ENCODE data around the gene KIF13A. TPM values are rescaled to one million over a fixed set of nuclear protein-coding genes. Genes with fewer than 3 reads are reported as not detected.
"Not testable (repeated sequence)": the region's sequence is repeated elsewhere in the genome, so short reads cannot be mapped to it uniquely, and the experiment has no call there.

Gene KIF13A
- total and polyA plus RNA-seq, 3 donors from 2014 or later = 20.8 to 28.7 (median 27.7) TPM

GRCh38 chr6:18016698-18017097, 29.3 kb upstream of the KIF13A start:
- no peak for DNase-seq
- Histone ChIP-seq H3K4me1 (no peaks in the 10 kb centered on the region), H3K4me3 (no peak overlapping the region), H3K36me3 (ENCODE audit: low read depth, missing control alignments) (no peaks in the 10 kb centered on the region), H3K9me3 (no peaks in the 10 kb centered on the region), H3K27me3 (no peaks in the 10 kb centered on the region), H3K27ac (no peak overlapping the region)
- intact Hi-C loops (cut with DNase I; ENCODE audit: low total_unique reads) = no loop called here
- no peak for TF ChIP-seq CTCF (IDR thresholded peaks at IDR 0.05)
- no peak for TF ChIP-seq POLR2A (IDR thresholded peaks at IDR 0.05)
- 71 to 77% methylated on average over 5 of the region's 5 CpGs for WGBS, 2 donors

- Histone ChIP-seq H3K9me3 (no peaks in the 10 kb centered on the region), H3K27ac (no peak overlapping the region), H3K4me3 (no peak overlapping the region), H3K36me3 (ENCODE audit: low read depth, missing control alignments) (no peaks in the 10 kb centered on the region), H3K4me1 (no peaks in the 10 kb centered on the region), H3K27me3 (no peaks in the 10 kb centered on the region)
- no peak for DNase-seq
- intact Hi-C loops (cut with DNase I; ENCODE audit: low total_unique reads) = no loop called here
- TF ChIP-seq CTCF (IDR thresholded peaks at IDR 0.05) = no peak
- no peak for TF ChIP-seq POLR2A (IDR thresholded peaks at IDR 0.05)
Measured at GRCh38 chr6:18016133-18016532, 28.7 kb upstream of the KIF13A start.

- H3K27me3 ChIP-seq = no peaks in the 10 kb centered on the region
- H3K4me1 ChIP-seq = no peaks in the 10 kb centered on the region
- DNase-seq = no peak
- no peak for TF ChIP-seq POLR2A (IDR thresholded peaks at IDR 0.05)
- no peak for TF ChIP-seq CTCF (IDR thresholded peaks at IDR 0.05)
- H3K4me3 ChIP-seq = peak overlapping the region; percentile 32 to 53
- intact Hi-C loops (cut with DNase I; ENCODE audit: low total_unique reads) = no loop called here
- H3K27ac ChIP-seq = peak overlapping the region in 1 of 2 donors; percentile 36
- no peaks in the 10 kb centered on the region for H3K9me3 ChIP-seq
- no peaks in the 10 kb centered on the region for H3K36me3 ChIP-seq (ENCODE audit: low read depth, missing control alignments)
- 61 to 76% methylated on average over 10 to 30 of the region's 30 CpGs for WGBS, 2 donors
Measured at GRCh38 chr6:18011287-18011686, 23.9 kb upstream of the KIF13A start.

- H3K36me3 ChIP-seq (ENCODE audit: low read depth, missing control alignments); H3K9me3 ChIP-seq; H3K4me1 ChIP-seq; H3K27me3 ChIP-seq; H3K27ac ChIP-seq; intact Hi-C loops (cut with DNase I; ENCODE audit: low total_unique reads); H3K4me3 ChIP-seq: not testable (repeated sequence)
- 87 to 88% methylated on average over 4 of the region's 4 CpGs for WGBS, 2 donors
- peak; percentile 83 for DNase-seq
Measured at GRCh38 chr6:18010540-18010939, 23.1 kb upstream of the KIF13A start.

- Histone ChIP-seq H3K36me3 (ENCODE audit: low read depth, missing control alignments) (no peaks in the 10 kb centered on the region), H3K4me3 (no peak overlapping the region), H3K9me3 (no peaks in the 10 kb centered on the region), H3K4me1 (no peaks in the 10 kb centered on the region), H3K27ac (no peak overlapping the region), H3K27me3 (no peaks in the 10 kb centered on the region)
- 86 to 92% methylated on average over 10 of the region's 10 CpGs for WGBS, 2 donors
- no peak for TF ChIP-seq CTCF (IDR thresholded peaks at IDR 0.05)
- no peak for TF ChIP-seq POLR2A (IDR thresholded peaks at IDR 0.05)
- intact Hi-C loops (cut with DNase I; ENCODE audit: low total_unique reads) = no loop called here
- no peak for DNase-seq
Measured at GRCh38 chr6:18004256-18004985, 17.0 kb upstream of the KIF13A start.
